Keratinocyte (primary cell): ENCODE measurements around the gene CNDP2. TPM values are rescaled to one million over a fixed set of nuclear protein-coding genes. Genes with fewer than 3 reads are reported as not detected.

Source experiments
- DNase-seq: peaks from one replicate; pipeline ENCODE4 v3.0.0-alpha.2; 2011; ENCODE audit warnings: low read depth, missing footprints, low spot score
- FAIRE-seq: peaks from 2 replicates; lab custom pipeline; 2011; peaks lifted over from hg19 to GRCh38; lab: Jason Lieb, UNC
- H2AFZ ChIP-seq: 2 replicates; pipeline ENCODE4 v1.6.0; 2012; ENCODE audit warnings: low read length, control low read depth, inconsistent platforms; ENCODE audit not compliant: control insufficient read depth
- H3K27ac ChIP-seq: 2 replicates; pipeline ENCODE4 v1.5.1; 2011; ENCODE audit warnings: low read length; ENCODE audit not compliant: control insufficient read depth, insufficient read depth
- H3K27me3 ChIP-seq: 3 replicates; pipeline ENCODE4 v1.6.0; 2011; ENCODE audit warnings: low read length; ENCODE audit not compliant: control insufficient read depth, insufficient read depth; ENCODE audit errors: extremely low read depth
- H3K36me3 ChIP-seq, 2 experiments: 2 replicates in 1 of 2; 3 replicates in 1 of 2; pipeline ENCODE4 v1.5.1; 2011; ENCODE audit warnings: low read length in 2 of 2, mild to moderate bottlenecking in 1 of 2; ENCODE audit not compliant: control insufficient read depth in 2 of 2, insufficient read depth in 2 of 2; ENCODE audit errors: extremely low read depth in 1 of 2
- H3K4me1 ChIP-seq: 3 replicates; pipeline ENCODE4 v1.5.1; 2011; ENCODE audit warnings: low read length; ENCODE audit not compliant: control insufficient read depth, insufficient read depth; ENCODE audit errors: extremely low read depth
- H3K4me2 ChIP-seq: 3 replicates; pipeline ENCODE4 v1.6.0; 2011; ENCODE audit warnings: low read depth, low read length; ENCODE audit not compliant: control insufficient read depth, insufficient read depth; ENCODE audit errors: extremely low read depth
- H3K4me3 ChIP-seq, 3 experiments: fragments of 200-600 bp in 1 of 3; sonication (generic) in 1 of 3; 2 replicates in 2 of 3; 3 replicates in 1 of 3; pipeline ENCODE4 v1.5.1; 2011 to 2016; ENCODE audit warnings: low read length in 3 of 3, mild to moderate bottlenecking in 3 of 3, control low read depth in 2 of 3, inconsistent platforms in 1 of 3, low read depth in 1 of 3, mixed read lengths in 1 of 3, mixed run types in 1 of 3, moderate library complexity in 1 of 3; ENCODE audit not compliant: control insufficient read depth in 2 of 3, insufficient read depth in 2 of 3; ENCODE audit errors: extremely low read depth in 1 of 3
- H3K79me2 ChIP-seq: 2 replicates; pipeline ENCODE4 v1.6.0; 2012; ENCODE audit warnings: low read length; ENCODE audit not compliant: control insufficient read depth, insufficient read depth
- H3K9ac ChIP-seq: 3 replicates; pipeline ENCODE4 v1.6.0; 2011; ENCODE audit warnings: low read length; ENCODE audit not compliant: control insufficient read depth, insufficient read depth; ENCODE audit errors: extremely low read depth
- H3K9me1 ChIP-seq: 3 replicates; pipeline ENCODE4 v1.6.0; 2011; ENCODE audit warnings: low read length; ENCODE audit not compliant: control insufficient read depth, insufficient read depth; ENCODE audit errors: extremely low read depth
- H3K9me3 ChIP-seq: 2 replicates; pipeline ENCODE4 v1.5.1; 2012; ENCODE audit warnings: low read depth, low read length; ENCODE audit not compliant: control insufficient read depth
- H4K20me1 ChIP-seq: 3 replicates; pipeline ENCODE4 v1.6.0; 2011; ENCODE audit warnings: low read length; ENCODE audit not compliant: control insufficient read depth, insufficient read depth; ENCODE audit errors: extremely low read depth
- EZH2 ChIP-seq: IDR thresholded peaks from one replicate; pipeline ENCODE4 v1.6.1; 2012; ENCODE audit warnings: inconsistent platforms, mild to moderate bottlenecking, low read length, moderate library complexity
- dilution Hi-C: fragments of 300-500 bp; cut with MboI; formaldehyde crosslinking; loops from one replicate; pipeline ENCODE4 v1.7.0; 2020; ENCODE audit warnings: low sequenced_read_pairs; ENCODE audit not compliant: extremely low pct_ligation_motif_present
- polyA plus RNA-seq, 5 experiments: library from polyadenylated mRNA; depleted of rRNA in 3 of 5; stranded (reverse) in 3 of 5; stranded (forward) in 1 of 5; unstranded in 1 of 5; fragments of >200 nt; gene quantifications; 1 replicate in 1 of 5; 2 replicates in 3 of 5; 3 replicates in 1 of 5; pipeline versions ENCODE4 v1.2.1 to v1.2.3, GENCODE V29; 2011 to 2012; ENCODE audit warnings: missing spikeins in 2 of 5, low read depth in 1 of 5, low replicate concordance in 1 of 5
- TF ChIP-seq, protein P1 (sequence below), 3 experiments: IDR thresholded peaks in 1 of 3; conservative IDR thresholded peaks in 1 of 3; optimal IDR thresholded peaks in 1 of 3; 2 replicates in 2 of 3; 3 replicates in 1 of 3; pipeline versions ENCODE3 to v1.5.1; 2011; ENCODE audit warnings: low read length in 3 of 3, mild to moderate bottlenecking in 3 of 3, moderate library complexity in 2 of 3, control low read depth in 1 of 3, inconsistent platforms in 1 of 3; ENCODE audit not compliant: insufficient read depth in 2 of 3; ENCODE audit errors: extremely low read depth in 1 of 3

The CNDP2 gene
- polyA plus RNA-seq, 1 donor (not counting 4 experiments of a cell fraction or from before 2014, with no cell fraction given): 126 TPM

DNA sequence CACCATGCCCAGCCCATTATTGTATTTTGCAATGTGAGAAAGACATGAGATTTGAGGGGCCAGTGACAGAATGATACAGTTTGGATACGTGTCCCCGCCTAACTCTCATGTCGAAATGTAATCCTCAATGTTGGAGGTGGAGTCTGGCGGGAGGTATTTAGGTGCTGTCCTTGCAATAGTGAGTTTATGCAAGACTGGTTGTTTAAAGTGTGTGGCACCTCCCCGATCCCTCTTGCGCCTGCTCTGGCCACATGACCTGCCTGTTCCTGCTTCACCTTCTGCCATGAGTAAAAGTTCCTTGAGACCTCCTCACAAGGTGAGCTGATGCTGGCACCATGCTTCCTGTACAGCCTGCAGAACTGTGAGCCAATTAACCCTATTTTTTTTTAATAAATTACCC is 54.7 kb downstream of the CNDP2 start:
- no peak for FAIRE-seq

DNA sequence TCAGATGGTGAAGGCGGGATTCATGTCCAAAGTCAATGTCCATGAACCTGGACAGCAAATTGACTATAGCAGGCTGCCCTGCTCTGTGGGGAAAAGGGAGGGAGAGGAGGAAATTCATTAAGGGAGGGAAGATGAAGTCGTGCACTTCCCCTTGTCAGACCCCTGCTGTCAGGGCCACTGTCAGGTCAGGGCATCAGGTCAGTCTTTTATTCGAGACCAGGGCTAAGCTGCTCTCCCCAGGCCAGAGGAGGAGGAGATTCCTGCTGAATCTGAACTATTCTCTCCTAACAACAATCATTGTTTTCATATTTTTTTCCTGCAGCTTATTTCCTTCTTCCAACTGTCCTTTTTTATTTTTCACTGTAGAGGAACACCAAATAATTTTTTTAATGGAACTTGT is 55.3 kb downstream of the CNDP2 start:
- dilution Hi-C loops: no loop called here
- no peaks in the 10 kb centered on the region for H3K27me3 ChIP-seq
- no peak overlapping the region for H3K4me3 ChIP-seq
- H3K9me3 ChIP-seq: no peaks in the 10 kb centered on the region
- no peak overlapping the region for H3K9ac ChIP-seq
- H2AFZ ChIP-seq: no peak overlapping the region
- no peak overlapping the region for H3K27ac ChIP-seq
- TF ChIP-seq, protein P1, sequence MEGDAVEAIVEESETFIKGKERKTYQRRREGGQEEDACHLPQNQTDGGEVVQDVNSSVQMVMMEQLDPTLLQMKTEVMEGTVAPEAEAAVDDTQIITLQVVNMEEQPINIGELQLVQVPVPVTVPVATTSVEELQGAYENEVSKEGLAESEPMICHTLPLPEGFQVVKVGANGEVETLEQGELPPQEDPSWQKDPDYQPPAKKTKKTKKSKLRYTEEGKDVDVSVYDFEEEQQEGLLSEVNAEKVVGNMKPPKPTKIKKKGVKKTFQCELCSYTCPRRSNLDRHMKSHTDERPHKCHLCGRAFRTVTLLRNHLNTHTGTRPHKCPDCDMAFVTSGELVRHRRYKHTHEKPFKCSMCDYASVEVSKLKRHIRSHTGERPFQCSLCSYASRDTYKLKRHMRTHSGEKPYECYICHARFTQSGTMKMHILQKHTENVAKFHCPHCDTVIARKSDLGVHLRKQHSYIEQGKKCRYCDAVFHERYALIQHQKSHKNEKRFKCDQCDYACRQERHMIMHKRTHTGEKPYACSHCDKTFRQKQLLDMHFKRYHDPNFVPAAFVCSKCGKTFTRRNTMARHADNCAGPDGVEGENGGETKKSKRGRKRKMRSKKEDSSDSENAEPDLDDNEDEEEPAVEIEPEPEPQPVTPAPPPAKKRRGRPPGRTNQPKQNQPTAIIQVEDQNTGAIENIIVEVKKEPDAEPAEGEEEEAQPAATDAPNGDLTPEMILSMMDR (optimal IDR thresholded peaks at IDR 0.05 in 1 of 3, IDR thresholded peaks at IDR 0.05 in 1 of 3, conservative IDR thresholded peaks at IDR 0.05 in 1 of 3; ENCODE audit: extremely low read depth in 1 of 3, insufficient read depth in 2 of 3, low read length in 3 of 3): no peak
- TF ChIP-seq EZH2: no peak
- no peak for DNase-seq
- H3K79me2 ChIP-seq: no peaks in the 10 kb centered on the region
- no peak overlapping the region for H3K4me2 ChIP-seq
- no peaks in the 10 kb centered on the region for H3K36me3 ChIP-seq
- FAIRE-seq: no peak
- no peaks in the 10 kb centered on the region for H3K4me1 ChIP-seq
- H4K20me1 ChIP-seq: no peaks in the 10 kb centered on the region
- no peaks in the 10 kb centered on the region for H3K9me1 ChIP-seq

More for the DNA sequence above, 54.7 kb downstream of the CNDP2 start:
- Histone ChIP-seq H3K9me3 (no peaks in the 10 kb centered on the region), H3K4me2 (no peak overlapping the region), H3K27me3 (peaks cover 4% of the 10 kb centered on the region), H3K4me3 (no peak overlapping the region), H3K36me3 (no peaks in the 10 kb centered on the region), H2AFZ (no peak overlapping the region), H3K4me1 (no peaks in the 10 kb centered on the region), H3K79me2 (no peaks in the 10 kb centered on the region), H4K20me1 (no peaks in the 10 kb centered on the region), H3K9ac (no peak overlapping the region), H3K9me1 (no peaks in the 10 kb centered on the region), H3K27ac (no peak overlapping the region)
- TF ChIP-seq, protein P1 (optimal IDR thresholded peaks at IDR 0.05 in 1 of 3, IDR thresholded peaks at IDR 0.05 in 1 of 3, conservative IDR thresholded peaks at IDR 0.05 in 1 of 3; ENCODE audit: extremely low read depth in 1 of 3, insufficient read depth in 2 of 3, low read length in 3 of 3): no peak
- no peak for TF ChIP-seq EZH2
- DNase-seq: no peak
- dilution Hi-C loops: no loop called here
